HEK293T (cell line): Measurements from ENCODE around the gene DNM1L.

Source experiments
- CTCF ChIA-PET: fragments of 350-600 bp; formaldehyde crosslinking; extraction: SDS; loops from one replicate; lab custom pipeline; 2021; ENCODE audit warnings: antibody characterized with exemption, inconsistent platforms; lab: Yijun Ruan, JAX
- POLR2A ChIA-PET: fragments of 350-600 bp; formaldehyde crosslinking; extraction: SDS; loops from one replicate; lab custom pipeline; 2020; ENCODE audit warnings: antibody characterized with exemption, inconsistent platforms; lab: Yijun Ruan, JAX
- DNase-seq: peaks from one replicate; pipeline ENCODE4 v3.0.0; 2012; ENCODE audit warnings: mixed read lengths; ENCODE audit errors: extremely low spot score
- ARNT ChIP-seq: fragments of 450-650 bp; IDR thresholded peaks from 2 replicates; pipeline ENCODE4 v1.6.1; 2017; ENCODE audit warnings: mild to moderate bottlenecking
- BHLHE40 ChIP-seq: fragments of 450-650 bp; IDR thresholded peaks from 2 replicates; pipeline ENCODE4 v1.6.1; 2016; ENCODE audit warnings: mild to moderate bottlenecking, moderate library complexity, borderline replicate concordance
- CTBP1 ChIP-seq: fragments of 450-650 bp; IDR thresholded peaks from 2 replicates; pipeline ENCODE4 v1.6.1; 2016; ENCODE audit warnings: borderline replicate concordance
- ELF4 ChIP-seq: fragments of 450-650 bp; IDR thresholded peaks from 2 replicates; pipeline ENCODE4 v1.6.1; 2017; ENCODE audit warnings: antibody characterized with exemption
- FOXA1 ChIP-seq: fragments of 450-650 bp; IDR thresholded peaks from 2 replicates; pipeline ENCODE4 v1.6.1; 2016; ENCODE audit warnings: mild to moderate bottlenecking
- FOXK2 ChIP-seq: fragments of 450-650 bp; IDR thresholded peaks from 2 replicates; pipeline ENCODE4 v1.6.1; 2016; ENCODE audit warnings: mild to moderate bottlenecking
- FOXM1 ChIP-seq: fragments of 450-650 bp; IDR thresholded peaks from 2 replicates; pipeline ENCODE4 v1.6.1; 2017; ENCODE audit warnings: mild to moderate bottlenecking, borderline replicate concordance
- HDGF ChIP-seq: fragments of 450-650 bp; IDR thresholded peaks from 2 replicates; pipeline ENCODE4 v1.6.1; 2017; ENCODE audit warnings: antibody characterized with exemption, borderline replicate concordance
- L3MBTL2 ChIP-seq: fragments of 450-650 bp; conservative IDR thresholded peaks from 2 replicates; pipeline ENCODE4 v1.6.1; 2016; ENCODE audit warnings: mild to moderate bottlenecking
- LEF1 ChIP-seq: fragments of 450-650 bp; IDR thresholded peaks from 2 replicates; pipeline ENCODE4 v1.6.1; 2017; ENCODE audit warnings: mild to moderate bottlenecking, borderline replicate concordance
- NFRKB ChIP-seq: fragments of 450-650 bp; IDR thresholded peaks from 2 replicates; pipeline ENCODE4 v1.6.1; 2016; ENCODE audit warnings: mild to moderate bottlenecking, moderate library complexity
- SP1 ChIP-seq: fragments of 450-650 bp; IDR thresholded peaks from 2 replicates; pipeline ENCODE4 v1.6.1; 2017
- SUZ12 ChIP-seq: fragments of 450-650 bp; IDR thresholded peaks from 2 replicates; pipeline ENCODE4 v1.6.1; 2016; ENCODE audit warnings: mild to moderate bottlenecking
- TARDBP ChIP-seq: fragments of 450-650 bp; IDR thresholded peaks from 2 replicates; pipeline ENCODE4 v1.6.1; 2016
- ZNF384 ChIP-seq: fragments of 450-650 bp; IDR thresholded peaks from 2 replicates; pipeline ENCODE4 v1.6.1; 2016
- TF ChIP-seq, protein P1 (sequence below): fragments of 450-650 bp; IDR thresholded peaks from 2 replicates; pipeline ENCODE4 v1.6.1; 2016

Gene DNM1L

DNA sequence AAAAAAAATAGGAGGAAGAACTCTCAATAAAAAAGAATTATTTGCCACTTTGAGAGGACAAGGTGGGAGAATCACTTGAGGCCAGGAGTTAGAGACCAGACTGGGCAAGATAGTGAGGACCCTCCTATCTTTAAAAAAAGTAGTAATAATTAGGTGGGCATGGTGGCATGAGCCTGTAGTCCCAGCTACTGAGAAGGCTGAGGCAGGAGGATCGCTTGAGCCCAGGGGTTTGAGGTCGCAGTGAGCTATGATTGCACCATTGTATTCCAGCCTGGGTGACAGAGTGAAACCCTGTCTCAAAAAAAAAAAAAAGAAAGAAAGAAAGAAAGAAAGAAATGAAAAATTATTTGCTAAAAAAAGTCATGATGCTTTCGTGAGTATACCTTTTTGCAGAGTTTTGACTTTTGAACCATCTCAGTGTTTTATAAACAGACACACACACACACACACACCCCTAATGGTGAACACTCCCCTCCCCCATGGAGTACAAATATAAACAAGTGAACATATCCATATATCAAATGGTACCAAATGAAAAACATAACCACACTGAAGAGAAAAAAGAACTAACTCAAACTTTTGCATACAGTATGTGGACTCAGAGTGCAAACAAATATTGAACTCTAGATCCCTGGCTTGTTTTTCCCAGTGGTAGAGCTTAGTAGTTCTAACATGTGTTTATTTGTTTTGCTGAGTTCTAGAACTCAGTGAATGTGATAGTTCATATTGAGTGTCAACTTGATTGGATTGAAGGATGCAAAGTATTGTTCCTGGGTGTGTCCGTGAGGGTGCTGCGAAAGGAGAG, 27.7 kb upstream of the DNM1L start:
- TF ChIP-seq SUZ12 (no peak), FOXA1 (no peak), CTBP1 (no peak), ZNF384 (no peak)
- ChIA-PET POLR2A (interaction anchor here (1.2 kb wide), 1 partner anchor 28 kb away, joined by 3 read pairs; the partner anchor contains the start of gene DNM1L), CTCF (no interaction called here)
- DNase-seq = no peak

DNA sequence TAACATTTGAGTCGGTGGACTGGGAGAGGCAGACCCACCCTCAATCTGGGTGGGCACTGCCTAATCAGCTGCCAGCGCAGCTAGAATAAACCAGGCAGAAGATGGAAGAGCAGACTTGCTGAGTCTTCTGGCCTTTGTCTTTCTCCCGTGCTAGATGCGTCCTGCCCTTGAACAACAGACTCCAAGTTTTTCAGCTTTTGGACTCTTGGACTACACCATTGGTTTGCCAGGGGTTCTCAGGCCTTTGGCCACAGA, 27.2 kb upstream of the DNM1L start:
- no peak for DNase-seq
- CTCF ChIA-PET = no interaction called here
- POLR2A ChIA-PET = interaction anchor here (1.2 kb wide), 1 partner anchor 27 kb away, joined by 3 read pairs; the partner anchor contains the start of gene DNM1L
- TF ChIP-seq ARNT (no peak), ZNF384 (no peak), CTBP1 (no peak), FOXA1 (no peak), SP1 (no peak), FOXM1 (no peak), FOXK2 (no peak), LEF1 (no peak)
- TF ChIP-seq, protein P1, sequence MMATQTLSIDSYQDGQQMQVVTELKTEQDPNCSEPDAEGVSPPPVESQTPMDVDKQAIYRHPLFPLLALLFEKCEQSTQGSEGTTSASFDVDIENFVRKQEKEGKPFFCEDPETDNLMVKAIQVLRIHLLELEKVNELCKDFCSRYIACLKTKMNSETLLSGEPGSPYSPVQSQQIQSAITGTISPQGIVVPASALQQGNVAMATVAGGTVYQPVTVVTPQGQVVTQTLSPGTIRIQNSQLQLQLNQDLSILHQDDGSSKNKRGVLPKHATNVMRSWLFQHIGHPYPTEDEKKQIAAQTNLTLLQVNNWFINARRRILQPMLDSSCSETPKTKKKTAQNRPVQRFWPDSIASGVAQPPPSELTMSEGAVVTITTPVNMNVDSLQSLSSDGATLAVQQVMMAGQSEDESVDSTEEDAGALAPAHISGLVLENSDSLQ = no peak

DNA sequence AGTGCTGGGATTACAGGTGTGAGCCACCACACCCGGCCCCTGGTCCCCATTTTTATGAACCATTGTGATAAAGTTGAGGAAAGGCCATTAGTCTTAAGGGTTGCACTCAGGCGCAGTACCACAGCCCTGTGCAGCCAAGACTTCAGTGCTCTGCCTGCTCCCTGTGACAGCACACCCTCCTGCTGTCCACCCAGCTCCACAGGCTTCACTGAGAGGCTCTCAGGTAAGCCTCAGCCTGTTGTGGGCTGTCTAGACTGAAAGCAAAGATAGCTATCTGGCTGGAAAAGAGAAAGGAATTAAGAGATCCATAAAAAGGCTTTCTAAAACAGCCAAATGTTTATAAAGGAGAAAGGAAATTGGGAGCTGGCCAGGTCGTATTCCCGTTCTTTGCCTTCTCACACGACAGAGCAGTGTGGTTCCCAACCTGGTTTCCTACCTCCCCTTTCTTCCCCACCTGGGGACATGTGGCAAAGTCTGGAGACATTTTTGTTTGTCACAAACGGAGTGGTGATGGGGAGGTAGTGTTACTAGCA, 19.1 kb upstream of the DNM1L start:
- POLR2A ChIA-PET = no interaction called here
- TF ChIP-seq ZNF384 (no peak), HDGF (no peak), SUZ12 (no peak), L3MBTL2 (no peak), ARNT (no peak), ELF4 (no peak), FOXM1 (no peak), SP1 (no peak), TARDBP (no peak), LEF1 (no peak), NFRKB (no peak), FOXA1 (no peak), BHLHE40 (no peak), FOXK2 (no peak), CTBP1 (no peak)
- TF ChIP-seq, protein P1 = no peak
- no peak for DNase-seq
- CTCF ChIA-PET = no interaction called here

DNA sequence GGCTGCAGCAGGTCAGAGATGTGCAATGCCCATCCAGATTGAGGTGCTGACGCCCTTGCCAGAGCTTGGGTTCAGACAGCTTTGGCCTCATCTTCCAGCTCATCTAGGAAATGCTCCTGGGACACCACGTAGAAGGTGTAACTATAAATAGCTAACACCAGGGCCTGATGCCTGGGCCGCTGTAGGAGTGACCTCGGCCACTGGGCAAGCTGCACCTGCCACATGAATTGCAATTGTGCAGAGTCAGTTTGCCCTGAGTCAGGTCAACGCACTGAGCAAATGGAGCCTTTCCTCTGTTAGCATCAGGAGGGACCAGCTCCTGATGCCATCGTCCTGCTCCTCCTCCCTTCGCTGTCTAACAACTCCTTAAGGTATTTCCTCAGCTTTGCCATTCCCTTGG, 17.4 kb upstream of the DNM1L start:
- CTCF ChIA-PET = no interaction called here
- POLR2A ChIA-PET = no interaction called here
- TF ChIP-seq FOXK2 (no peak), L3MBTL2 (no peak), ZNF384 (no peak)
- no peak for DNase-seq

DNA sequence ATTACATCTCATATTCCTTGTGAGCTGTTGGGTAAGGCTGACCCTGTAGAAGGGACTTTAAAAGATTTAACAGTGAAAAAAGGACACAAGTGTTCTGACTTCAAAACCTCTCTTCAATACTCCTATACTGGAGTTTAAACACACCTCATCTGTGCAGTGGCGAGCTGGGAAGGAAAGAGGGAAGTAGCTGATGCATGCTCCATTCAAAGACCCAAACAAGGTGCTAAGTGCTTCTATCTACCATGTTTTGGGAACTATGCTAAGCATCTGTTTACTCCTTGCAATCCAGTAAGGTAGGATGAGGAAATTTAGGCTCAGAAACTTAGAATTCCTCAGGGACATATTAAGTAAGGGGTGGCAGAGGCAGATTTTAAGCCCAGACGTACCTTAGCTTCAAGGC, 16.4 kb upstream of the DNM1L start:
- TF ChIP-seq FOXK2 (no peak), ZNF384 (no peak), BHLHE40 (no peak), NFRKB (no peak), LEF1 (no peak), L3MBTL2 (no peak), ARNT (no peak), FOXM1 (no peak), SUZ12 (no peak), HDGF (no peak), ELF4 (no peak)
- TF ChIP-seq, protein P1 = no peak
- ChIA-PET POLR2A (no interaction called here), CTCF (interaction anchor here (0.8 kb wide), 1 partner anchor 9 kb away, joined by 3 read pairs; no protein-coding TSS in a partner anchor)
- DNase-seq = no peak

DNA sequence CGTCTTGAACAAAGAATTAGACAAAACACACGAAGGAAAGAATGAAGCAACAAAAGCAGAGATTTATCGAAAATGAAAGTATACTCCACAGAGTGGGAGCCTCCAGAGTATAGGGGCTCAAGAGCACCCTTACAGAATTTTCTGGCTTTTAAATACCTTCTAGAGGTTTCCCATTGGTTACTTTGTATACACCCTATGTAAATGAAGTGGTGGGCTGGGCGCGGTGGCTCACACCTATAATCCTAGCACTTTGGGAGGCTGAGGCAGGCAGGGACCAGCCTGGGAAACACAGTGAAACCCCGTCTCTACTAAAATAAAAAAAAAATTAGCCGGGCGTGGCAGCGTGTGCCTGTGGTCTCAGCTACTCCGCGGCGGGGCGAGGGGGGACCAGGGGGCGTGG, 13.1 kb upstream of the DNM1L start:
- no peak for TF ChIP-seq ARNT
- TF ChIP-seq L3MBTL2 = no peak
- TF ChIP-seq NFRKB = no peak
- TF ChIP-seq SUZ12 = no peak
- TF ChIP-seq SP1 = no peak
- no peak for TF ChIP-seq FOXK2
- TF ChIP-seq CTBP1 = no peak
- no peak for TF ChIP-seq LEF1
- TF ChIP-seq, protein P1 = no peak
- TF ChIP-seq HDGF = no peak
- ChIA-PET CTCF (no interaction called here), POLR2A (no interaction called here)
- no peak for DNase-seq
